ENCODE measurements around the gene MRPL4. TPM values are rescaled to one million over a fixed set of nuclear protein-coding genes. Genes with fewer than 3 reads are reported as not detected.
"Not testable (repeated sequence)": the region's sequence is repeated elsewhere in the genome, so short reads cannot be mapped to it uniquely, and the experiment has no call there.

The MRPL4 gene
- total RNA-seq, 1 experiment from 2014 or later: 174 TPM

DNA sequence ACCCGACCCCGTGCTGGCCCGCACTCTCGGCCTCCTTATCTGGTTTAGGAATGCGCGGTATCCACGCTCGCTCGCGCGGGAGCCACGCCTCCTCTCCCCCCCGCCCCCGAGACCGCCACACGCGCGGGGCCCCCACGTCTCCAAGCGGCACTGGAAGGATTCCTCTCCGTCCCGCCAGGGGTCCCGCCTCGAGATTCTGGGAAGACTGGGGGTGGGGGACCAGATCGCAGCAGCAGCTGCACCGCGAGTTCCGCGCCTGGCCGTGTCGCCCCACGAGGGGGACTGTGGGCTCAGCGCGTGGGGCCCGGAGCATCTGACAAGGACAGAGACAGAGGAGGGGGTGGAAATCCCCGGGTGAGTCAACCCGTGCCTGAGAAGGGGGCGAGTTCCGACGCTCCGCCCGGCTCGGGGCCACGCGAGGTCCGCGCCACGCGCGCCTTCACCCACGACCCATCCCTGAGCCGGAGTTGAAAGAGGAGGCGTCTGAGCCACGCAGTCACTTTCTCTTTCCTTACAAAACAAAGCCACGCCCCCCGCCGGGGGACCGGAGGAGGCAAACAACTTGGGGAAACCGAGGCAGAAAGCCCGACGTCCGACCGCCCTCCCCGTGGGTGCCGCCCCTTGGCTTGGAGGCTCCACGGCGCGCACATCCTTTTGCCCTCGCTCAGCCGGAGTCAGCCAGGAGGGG, 21.7 kb upstream of the MRPL4 start:
- no peak for DNase-seq (ENCODE audit: low read depth)

DNA sequence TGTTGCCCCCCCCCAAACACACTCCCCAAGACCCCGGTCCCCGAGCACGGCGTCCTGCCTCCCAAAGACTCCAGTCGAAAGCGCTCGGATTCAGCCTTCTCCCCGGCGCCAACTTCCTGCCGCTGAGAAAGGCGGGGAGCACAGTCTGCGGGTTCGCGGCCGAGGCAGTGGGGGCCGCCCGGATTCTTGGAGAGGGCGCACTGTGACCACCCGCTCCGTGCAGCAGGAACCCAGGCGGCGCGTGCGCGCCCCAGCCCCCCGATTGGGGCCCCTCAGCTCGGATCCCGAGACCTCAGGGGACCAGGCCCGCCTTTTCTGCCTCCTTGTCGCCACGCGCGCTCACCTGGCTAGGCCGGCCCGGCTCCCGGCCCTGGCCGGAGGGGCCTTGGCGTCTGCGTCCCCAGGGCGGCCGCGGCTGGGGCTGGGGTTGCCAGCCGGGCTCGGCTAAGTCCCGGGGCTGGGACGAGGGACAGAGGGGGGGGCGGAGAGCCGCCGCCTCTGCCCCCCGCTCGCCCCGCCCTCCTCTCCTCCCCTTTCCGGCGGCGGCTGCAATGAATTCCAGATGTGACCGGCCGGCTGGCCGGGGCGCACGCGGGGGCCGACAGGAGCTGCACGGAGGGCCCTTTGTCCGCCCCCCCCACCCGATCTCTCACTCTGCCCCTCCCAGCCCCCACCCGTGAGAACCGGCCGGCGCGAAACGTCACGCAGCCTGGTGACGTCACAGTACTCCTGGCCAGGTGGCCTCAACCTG, 21.0 kb upstream of the MRPL4 start, which contains the start of gene S1PR2:
Gene S1PR2, minus strand, starts transcription at position 471 of the 751 bp plus-strand sequence. CDS start 6,426 bp downstream, outside the sequence.
- DNase-seq (ENCODE audit: low read depth): peak; percentile 31

DNA sequence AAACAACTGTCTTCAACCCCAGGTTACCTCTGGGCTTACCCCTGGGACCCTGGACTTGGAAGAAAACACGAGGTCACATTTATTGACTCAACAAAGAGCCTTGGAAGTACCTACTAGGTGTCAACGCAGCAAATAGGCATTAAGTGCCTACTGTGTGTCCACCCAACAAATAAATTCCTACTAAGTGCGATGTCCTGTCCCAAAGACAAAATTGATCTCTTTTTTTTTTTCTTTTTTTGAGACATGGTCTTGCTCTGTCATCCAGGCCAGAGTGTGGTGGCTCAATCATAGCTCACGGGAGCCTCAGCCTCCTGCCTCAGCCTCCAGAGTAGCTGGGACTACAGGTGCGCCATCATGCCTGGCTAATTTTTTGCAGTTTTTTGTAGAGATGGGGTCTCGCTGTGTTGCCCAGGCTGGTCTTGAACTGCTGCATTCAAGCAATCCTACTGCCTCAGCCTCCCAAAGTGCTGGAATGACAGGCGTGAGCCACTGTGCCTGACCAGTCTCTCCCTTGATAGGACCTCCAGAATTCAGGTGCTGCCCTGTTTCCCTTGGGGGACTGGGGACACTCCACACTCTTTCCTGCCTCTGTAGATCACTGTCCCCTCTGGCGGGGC, 20.3 kb upstream of the MRPL4 start:
- no peak for DNase-seq (ENCODE audit: low read depth)

DNA sequence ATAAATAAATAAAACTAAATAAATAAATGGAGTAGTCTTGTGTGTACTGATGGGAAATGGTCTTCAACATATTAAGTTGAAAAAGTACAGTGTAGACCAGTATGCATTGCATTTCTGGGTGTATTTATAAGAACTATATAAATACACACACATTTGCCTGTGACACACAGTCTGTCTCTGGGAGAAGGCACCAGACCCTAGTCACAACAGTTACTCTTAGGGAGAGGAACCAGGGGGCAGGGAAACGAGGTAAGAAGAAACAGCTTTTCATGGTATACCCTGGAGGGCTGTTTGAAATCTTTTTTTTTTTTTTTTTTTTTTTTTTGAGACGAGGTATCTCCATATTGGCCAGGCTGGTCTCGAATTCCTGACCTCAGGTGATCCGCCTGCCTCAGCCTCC, 18.1 kb upstream of the MRPL4 start:
- DNase-seq (ENCODE audit: low read depth): no peak

DNA sequence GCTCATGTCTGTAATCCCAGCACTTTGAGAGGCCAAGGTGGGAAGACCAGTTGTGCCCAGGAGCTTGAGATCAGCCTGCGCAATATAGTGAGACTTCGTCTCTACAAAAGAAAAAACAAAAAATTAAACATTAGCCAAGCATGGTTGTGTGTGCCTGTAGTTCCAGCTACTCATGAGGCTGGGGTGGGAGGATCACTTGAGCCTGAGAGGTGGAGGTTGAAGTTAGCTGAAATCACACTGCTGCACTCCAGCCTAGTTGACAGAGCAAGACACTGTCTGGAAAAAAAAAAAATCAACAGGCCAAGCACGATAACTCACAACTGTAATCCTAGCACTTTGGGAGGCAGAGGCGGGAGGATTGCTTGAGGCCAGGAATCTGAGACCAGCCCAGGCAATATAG, 17.0 kb upstream of the MRPL4 start:
- no peak for DNase-seq (ENCODE audit: low read depth)

DNA sequence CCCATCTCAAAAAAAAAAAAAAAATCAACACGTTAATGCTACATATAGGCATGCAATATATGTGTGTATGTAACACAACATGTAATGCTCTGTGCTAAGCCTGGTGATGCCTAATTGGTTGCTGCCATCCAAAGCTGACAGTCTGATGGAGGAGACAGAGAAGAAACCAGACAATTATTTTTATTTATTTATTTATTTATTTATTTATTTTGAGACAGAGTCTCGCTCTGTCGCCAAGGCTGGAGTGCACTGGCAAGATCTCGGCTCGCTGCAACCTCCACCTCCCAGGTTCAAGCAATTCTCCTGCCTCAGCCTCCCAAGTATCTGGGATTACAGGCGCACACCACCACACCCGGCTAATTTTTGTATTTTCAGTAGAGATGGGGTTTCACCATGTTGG, 16.6 kb upstream of the MRPL4 start:
- DNase-seq (ENCODE audit: low read depth): not testable (repeated sequence)

DNA sequence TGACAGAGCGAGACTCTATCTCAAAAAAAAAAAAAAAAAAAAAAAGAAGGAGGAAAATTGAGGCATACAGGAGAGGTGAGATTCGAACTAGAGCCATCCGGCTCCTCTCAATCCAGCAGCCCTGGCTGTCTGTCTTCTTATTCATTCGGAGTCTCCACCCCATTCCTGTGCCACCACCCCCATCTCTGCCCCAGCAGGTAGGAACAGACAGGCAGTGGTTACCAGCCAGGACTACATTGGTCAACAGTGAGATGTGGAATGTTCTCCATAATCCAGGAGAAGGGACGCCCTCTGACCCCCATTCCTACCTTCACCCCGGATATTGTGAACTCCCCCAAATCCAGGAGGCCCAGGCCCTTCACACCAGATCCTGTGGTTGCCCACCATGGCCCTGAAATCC, 14.3 kb upstream of the MRPL4 start:
- no peak for DNase-seq (ENCODE audit: low read depth)

DNA sequence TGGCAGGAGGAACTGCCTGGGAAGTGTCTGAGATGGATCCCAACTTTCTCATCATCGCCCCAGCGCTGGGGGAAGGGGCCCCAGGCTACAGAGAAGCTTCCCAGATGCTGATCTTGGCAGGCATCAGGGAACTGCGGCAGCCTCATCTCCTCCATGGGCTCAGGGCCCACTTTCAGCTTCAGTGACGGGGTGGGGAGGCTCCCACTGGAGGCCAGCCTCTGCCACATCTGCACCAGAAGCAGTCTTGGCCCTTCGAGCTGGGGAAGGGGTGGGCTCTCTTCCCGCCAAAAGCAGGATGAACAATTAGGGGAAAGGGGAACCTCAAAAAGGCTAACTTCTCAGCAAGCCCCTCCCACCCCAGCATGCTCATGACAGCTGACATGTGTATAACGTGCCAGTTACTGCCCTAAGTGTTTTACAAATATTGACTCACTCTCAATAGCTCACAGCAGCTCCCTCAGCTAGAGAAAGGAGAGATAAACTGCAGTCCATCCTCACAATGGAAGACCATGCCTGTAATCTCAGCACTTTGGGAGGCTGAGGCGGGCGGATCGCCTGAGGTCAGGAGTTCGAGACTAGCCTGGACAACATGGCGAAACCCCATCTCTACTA, 13.7 kb upstream of the MRPL4 start:
- no peak for DNase-seq (ENCODE audit: low read depth)

DNA sequence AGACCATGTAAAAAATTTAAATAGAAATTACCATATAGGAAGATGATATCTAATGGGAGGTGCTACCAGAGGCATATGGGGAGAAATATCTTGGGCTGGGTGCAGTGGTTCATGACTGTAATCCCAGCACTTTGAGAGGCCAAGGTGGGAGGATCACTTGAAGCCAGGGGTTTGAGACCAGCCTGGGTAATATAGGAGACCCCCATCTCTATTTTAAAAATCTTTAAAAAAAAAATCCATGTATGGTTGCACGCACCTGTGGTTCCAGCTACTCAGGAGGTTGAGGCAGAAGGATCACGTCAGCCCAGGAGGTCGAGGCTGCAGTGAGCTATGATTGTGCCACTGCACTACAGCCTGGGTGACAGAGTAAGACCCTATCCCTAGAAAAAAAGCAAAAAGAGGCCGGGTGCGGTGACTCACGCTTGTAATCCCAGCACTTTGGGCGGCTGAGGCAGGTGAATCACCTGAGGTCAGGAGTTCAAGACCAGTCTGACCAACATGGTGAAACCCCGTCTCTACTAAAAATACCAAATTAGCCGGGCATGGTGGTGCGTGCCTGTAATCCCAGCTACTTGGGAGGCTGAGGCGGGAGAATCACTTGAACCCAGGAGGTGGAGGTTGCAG, 10.1 kb upstream of the MRPL4 start:
- DNase-seq (ENCODE audit: low read depth): not testable (repeated sequence)

DNA sequence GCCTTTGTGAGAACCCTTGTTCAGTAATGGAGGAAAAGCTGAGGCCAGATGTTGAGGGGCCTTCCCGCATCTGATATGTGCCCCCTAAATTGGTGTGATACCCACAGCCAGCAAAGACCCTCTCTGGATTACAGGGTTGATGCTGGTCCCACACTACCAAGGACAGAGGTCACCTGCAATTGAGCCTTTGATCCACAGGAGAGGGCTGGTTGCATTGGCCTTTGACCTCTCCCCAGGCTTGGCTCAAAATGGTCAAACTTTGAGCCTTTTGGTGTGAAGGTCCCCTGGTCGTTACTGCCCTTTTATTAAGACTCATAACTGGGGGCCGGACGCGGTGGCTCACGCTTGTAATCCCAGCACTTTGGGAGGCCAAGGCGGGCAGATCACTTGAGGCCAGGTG, 8.4 kb upstream of the MRPL4 start:
- DNase-seq (ENCODE audit: low read depth): no peak

DNA sequence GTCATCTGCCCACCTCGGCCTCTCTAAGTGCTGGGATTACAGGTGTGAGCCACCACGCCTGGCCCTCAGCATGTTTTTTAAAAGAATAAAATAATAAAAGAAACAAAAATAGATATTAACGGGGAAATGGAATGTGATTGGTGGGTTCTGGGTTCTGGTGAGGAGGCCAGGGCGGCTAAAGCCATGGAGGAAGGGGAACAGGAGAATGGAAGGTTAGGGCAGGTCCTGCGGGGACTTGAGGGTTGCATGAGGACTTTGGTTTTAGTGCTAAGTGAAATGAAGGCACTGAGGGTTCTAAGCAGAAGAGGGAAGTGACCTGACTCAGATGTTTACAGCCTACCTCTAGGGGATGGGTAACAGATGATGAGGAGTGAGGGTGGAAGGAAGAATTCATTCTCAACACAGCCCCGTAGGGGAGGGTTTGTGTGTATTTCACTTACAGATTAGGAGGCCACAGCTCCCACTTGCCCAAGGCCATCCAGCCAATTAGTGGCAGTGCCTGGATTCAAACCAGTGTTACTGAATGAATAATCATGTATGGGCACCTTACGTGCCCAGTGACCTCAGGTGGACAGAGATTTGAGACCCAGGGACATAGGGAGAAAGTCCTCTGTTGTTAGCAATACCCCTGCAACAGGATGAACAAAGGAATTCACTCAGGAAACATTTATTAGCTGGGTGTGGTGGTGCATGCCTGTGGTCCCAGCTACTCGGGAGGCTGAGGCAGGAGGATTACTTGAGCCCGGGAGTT, 6.7 kb upstream of the MRPL4 start:
- DNase-seq (ENCODE audit: low read depth): no peak

DNA sequence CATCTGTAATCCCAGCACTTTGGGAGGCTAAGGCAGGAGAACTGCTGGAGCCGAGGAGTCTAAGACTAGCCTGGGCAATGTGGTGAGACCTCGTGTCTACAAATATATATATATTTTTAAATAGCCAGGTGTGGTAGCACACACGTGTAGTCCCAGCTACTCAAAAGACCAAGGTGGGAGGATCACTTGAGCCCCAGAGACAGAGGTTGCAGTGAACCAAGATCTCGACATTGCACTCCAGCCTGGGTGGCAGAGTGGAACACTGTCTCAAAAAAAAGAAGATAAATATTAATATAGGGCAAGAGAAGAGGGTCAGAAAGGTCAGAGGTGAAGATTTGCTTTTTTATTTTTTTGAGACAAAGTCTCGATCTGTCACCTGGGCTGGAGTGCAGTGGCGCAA, 5.5 kb upstream of the MRPL4 start:
- no peak for DNase-seq (ENCODE audit: low read depth)

DNA sequence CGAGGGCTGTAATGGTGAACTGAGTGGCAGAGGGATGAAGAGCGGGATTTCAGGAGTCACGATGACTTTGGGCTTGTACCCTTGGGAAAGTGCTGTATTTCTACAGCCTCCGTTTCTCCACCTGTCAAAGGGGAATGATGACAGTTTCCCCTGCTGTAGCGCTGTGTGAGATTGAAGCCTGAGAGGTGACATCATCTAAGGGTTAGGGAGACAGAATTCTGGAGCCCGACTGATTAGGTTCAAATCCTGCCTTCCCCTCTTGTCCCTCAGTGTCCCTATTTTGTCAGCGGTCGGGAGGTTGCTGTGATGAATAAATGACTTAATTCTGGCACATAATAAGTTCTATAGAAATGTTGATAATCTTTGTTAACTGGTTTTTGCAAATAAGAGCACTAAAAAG, 693 bp downstream of the MRPL4 start:
- DNase-seq (ENCODE audit: low read depth): no peak

DNA sequence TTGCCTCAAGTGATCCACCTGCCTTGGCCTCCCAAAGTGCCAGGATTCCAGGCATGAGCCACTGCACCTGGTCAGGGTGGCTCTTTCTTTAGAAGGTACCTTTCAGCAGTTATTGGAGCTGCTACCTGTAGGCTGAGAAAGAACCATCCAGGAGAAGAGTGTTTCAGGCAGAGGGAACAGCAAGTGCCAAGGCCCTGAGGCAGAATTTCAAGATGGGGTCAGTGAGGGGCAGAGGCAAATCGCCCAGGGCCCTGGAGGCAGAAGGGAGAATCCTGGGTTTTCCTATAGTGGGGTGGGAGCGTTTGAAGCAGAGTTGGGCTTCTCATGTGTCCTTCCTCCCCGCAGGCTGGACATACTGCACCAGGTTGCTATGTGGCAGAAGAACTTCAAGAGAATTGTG, 2.2 kb downstream of the MRPL4 start:
- no peak for DNase-seq (ENCODE audit: low read depth)

DNA sequence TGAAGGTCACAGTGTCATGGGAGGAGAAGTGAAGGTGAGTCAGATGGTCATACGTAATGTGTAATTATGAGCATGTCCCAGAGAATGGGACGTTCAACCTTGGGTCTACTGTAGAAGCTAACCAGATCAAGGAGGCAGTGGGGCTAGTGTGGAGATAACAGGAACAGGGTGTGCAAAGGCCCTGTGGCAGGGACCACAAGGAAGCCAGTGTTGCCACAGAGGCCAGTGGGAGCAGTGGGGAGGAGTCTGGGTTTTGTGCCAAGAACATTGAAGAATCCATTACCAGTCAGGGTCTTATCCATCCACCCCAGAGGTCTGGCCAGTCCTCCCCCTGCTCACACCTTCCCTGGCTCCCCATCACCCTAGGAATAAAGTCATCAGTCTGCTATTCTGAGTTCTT, 3.3 kb downstream of the MRPL4 start:
- no peak for DNase-seq (ENCODE audit: low read depth)

DNA sequence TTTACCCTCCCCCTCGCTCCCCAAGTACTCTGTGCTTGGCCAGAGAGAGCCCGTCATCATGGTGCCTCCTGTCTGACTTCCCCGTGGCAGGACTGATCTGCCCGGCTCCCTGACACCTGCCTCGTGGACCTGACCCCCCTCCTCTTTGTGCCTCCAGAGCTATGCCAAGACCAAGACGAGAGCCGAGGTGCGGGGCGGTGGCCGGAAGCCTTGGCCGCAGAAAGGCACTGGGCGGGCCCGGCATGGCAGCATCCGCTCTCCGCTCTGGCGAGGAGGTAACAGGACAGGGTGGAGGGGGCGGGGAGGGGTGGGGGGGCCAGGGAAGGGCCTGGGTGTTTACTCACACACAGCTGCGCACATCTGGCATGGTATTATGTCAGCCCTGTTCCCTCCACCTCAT, 4.5 kb downstream of the MRPL4 start:
- no peak for DNase-seq (ENCODE audit: low read depth)

DNA sequence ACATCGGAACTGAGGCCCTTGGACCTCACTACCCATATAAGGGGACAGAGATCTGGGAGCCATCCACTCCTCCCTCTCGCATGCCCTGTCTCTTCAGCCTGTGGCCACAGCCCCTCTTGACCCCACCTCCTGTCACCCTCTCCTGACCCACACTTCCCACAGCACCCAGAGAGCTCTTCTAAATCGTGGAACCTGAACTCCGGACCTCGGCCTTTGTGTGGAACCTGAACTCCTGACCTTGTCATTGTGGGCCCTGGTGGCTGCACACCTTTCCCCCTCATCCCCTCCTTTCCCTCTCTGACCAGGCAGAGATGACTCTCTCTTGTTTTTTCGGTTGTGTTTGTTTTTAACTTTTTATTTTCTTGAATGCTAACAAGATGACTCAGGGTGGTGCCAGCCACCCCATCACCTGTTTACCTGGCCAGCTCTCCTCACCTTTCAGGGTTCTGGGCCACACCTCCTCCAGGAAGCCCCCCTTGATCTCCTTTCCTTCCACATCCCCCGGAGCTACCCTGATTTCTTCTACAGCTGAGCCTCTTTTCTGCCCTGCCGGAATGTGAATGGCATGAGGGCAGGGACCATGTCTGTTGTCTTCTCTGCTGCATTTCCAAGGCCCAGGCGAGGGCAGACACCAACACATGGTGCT, 5.1 kb downstream of the MRPL4 start:
- no peak for DNase-seq (ENCODE audit: low read depth)

DNA sequence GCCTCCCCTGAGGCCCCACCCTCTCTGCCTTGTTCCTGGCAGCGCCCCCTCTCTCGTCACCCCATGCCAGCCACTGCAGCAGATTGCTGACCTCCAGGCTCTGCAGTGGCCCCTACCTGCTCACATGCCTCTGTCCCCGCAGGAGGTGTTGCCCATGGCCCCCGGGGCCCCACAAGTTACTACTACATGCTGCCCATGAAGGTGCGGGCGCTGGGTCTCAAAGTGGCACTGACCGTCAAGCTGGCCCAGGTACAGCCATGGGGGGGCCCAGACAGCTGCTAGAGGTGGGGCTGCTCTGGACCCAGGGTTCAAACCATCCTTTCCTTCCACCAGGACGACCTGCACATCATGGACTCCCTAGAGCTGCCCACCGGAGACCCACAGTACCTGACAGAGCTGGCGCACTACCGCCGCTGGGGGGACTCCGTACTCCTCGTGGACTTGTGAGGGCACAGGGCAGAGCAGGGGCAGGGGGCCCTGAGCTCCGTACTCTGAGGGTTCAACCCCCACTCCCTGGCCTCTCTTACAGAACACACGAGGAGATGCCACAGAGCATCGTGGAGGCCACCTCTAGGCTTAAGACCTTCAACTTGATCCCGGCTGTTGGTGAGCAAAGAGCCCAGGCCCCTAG, 6.2 kb downstream of the MRPL4 start:
- DNase-seq (ENCODE audit: low read depth): no peak

DNA sequence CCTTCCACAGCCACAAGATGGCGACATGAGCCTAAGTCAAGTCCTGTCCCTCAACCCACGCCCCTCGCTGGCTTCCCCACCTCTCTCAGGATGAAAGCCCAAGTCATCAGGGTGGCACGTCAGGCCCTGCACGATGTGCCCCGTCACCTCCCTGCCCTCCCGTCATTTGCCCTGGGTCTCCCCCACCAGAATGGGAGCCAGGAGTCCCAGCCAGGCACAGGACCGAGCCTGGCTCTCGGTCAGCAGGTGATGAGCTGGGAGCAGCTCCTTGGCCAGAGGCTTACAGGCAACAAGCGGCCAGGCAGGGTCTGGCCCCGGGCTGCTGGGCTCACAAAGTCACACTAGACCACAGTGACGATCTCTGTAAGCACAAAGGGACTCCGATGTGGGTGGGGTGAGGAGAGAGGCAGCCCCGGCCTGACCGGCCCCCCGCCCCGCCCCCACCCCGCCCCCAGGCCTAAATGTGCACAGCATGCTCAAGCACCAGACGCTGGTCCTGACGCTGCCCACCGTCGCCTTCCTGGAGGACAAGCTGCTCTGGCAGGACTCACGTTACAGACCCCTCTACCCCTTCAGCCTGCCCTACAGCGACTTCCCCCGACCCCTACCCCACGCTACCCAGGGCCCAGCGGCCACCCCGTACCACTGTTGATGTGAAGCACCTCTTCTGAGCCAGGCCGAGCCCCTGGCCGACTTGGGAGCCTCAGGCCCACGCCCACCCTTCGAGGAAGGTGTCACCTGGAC, 7.3 kb downstream of the MRPL4 start:
- peak; percentile 76 for DNase-seq (ENCODE audit: low read depth)
